ENCODE data around the gene PRRX2.

DNA sequence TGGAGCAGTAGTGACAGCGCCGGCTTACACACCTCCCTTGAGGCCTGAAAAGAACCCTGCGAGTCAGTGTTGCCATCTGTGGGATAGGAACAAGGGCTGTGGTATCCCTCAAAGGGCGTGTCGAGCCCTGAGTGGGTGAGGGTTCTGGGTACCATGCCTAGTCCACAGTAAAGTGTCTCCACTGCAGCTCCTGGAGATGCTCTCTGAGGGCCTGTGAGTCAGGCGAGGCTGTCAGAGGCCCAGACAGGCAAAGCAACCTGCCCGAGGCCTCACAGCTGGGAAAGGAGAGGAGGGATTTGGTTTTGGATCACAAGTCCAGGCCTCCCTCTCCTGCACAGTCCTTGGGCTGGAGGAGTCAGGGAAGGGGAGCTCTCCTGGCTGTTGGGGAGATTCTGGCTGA lies 6.1 kb downstream of the PRRX2 start:
- no peak for TF ChIP-seq POLR2A (IDR thresholded peaks at IDR 0.05)
- TF ChIP-seq, protein P1, sequence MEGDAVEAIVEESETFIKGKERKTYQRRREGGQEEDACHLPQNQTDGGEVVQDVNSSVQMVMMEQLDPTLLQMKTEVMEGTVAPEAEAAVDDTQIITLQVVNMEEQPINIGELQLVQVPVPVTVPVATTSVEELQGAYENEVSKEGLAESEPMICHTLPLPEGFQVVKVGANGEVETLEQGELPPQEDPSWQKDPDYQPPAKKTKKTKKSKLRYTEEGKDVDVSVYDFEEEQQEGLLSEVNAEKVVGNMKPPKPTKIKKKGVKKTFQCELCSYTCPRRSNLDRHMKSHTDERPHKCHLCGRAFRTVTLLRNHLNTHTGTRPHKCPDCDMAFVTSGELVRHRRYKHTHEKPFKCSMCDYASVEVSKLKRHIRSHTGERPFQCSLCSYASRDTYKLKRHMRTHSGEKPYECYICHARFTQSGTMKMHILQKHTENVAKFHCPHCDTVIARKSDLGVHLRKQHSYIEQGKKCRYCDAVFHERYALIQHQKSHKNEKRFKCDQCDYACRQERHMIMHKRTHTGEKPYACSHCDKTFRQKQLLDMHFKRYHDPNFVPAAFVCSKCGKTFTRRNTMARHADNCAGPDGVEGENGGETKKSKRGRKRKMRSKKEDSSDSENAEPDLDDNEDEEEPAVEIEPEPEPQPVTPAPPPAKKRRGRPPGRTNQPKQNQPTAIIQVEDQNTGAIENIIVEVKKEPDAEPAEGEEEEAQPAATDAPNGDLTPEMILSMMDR (IDR thresholded peaks at IDR 0.05), result no peak
